Measurements from ENCODE around the gene LAMP5.

DNA sequence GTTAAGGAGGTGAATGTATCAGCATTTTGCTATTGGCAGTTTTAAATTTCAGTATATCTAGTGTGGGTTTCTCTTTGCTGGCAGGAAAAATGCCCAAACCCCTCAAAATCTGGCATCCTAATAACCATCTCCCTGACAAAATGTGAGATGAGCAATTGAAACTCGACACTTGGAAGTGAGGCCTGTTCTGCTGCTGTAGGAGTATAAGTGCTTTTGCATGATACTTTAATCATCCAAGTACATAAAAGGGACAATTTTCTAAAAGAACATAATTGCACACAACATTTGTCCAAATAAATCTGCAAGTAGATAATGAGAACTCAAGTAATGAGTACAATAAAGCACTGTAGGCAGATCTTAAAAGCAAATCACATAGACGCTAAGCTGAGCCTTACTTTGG is 36.5 kb downstream of the LAMP5 start:
- no peak for TF ChIP-seq POLR2A (IDR thresholded peaks at IDR 0.05; ENCODE audit: low read length)
- no peak for TF ChIP-seq GATA1 (IDR thresholded peaks at IDR 0.05; ENCODE audit: low read depth, low read length)

Measured in erythroblast (primary cell).